GM03348 (cell line): ENCODE results near the gene SLC2A5.
"Not testable (repeated sequence)": the region's sequence is repeated elsewhere in the genome, so short reads cannot be mapped to it uniquely, and the experiment has no call there.

Source experiments
- DNase-seq: peaks from one replicate; pipeline ENCODE4 v3.0.0; 2012; ENCODE audit warnings: low spot score

Gene SLC2A5

DNA sequence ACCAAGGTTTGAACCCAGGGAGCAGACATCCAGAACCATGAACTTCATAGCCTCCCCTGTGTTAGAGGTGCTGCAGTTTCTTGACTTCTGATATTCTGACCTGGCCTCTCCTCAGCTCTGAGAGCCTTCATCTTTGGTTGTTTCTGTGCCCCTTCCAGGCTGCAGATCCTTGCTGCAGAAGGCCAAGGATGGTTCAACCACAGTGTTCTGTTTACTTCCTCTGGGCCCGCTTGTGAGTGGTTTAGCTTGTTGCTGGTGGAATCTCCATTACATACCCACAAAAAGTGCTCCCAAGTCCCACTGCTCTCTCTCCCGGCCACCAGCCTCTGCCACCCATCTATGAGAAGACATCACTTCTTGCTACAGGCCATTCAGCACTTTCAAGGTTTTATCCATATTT lies 34.2 kb downstream of the SLC2A5 start:
- DNase-seq, result no peak

DNA sequence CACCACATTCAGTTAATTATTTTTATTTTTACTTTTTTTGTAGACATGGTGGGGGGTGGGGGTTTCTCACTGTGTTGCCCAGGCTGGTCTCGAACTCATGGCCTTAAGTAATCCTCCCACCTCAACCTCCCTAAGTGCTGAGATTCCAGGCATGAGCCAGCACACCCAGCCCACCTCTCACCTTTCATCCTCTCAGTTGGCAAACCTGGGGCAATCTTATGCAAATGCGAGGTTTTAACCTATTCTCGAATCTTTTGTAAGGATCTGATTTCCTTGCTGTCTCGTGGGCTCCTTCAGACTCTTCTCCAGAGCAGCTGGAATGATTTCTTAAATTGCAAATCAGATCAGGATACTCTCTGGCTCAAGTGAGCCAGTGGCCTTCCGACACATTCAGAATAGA lies 36.1 kb downstream of the SLC2A5 start:
- no peak for DNase-seq

DNA sequence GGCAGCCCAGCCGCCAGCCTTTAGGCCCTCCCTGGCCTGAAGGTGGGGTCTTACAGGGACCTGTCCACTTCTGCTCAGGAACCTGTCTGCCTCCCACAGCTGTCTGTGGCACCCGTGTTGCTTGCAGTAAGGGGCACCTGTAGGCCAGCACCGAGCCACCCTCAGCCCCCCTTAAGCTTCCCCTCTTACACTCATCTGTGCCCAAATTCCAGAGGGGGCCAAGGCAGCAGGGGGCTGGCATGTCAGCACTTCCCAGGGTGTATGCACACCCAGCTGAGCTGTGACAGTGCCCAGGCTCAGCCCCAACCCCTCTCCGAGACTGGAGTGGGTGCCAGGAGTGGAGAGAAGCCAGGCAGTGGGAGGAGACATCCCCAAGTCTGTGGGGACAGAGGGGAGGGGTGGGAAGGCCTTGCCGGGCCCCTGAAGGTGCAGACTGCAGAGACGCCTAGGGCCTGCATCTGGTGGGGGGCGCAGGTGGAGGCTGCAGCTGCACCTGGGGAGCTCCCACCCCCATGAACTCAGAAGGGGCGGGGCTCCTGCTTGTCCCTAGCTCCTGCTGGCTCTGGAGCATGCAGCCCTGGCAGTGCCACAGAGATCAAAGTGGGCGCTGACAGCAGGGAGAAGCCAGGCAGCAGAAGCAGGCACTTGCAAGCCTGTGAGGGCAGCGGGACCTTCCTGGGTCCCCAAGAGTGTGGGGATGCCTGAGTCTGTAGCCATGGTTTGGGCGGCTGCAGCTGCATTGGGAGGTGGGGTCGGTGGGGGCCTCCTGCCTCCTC lies 37.8 kb downstream of the SLC2A5 start:
- no peak for DNase-seq

- not testable (repeated sequence) for DNase-seq
Measured at GRCh38 chr1:9031077-9031476, 38.4 kb downstream of the SLC2A5 start.

GRCh38 chr1:9028921-9029705 lies 40.3 kb downstream of the SLC2A5 start:
- no peak for DNase-seq

- DNase-seq, result no peak
Measured at GRCh38 chr1:9027307-9027706, 42.1 kb downstream of the SLC2A5 start.

- DNase-seq, result no peak
Measured at GRCh38 chr1:9025449-9025848, 44.0 kb downstream of the SLC2A5 start.

DNA sequence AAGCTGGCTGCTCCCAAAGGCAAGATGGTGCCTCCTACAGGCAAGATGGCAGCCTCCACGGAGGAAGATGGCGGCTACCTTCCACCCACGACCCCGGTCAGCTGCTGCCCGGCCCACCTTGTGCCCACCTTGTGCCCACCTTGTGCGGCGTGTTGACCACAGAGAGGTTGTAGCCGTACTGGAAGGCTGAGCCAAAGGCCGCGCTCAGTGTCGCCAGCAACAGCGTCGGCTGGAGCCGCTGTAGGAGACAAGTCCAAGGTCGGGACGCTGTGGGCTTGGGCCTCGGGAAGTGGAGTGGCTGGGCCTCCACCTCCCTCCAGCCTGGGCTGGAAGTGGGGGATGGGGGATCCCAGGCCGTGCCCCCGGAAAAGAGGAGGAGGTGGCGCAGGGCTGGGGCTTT lies 44.6 kb downstream of the SLC2A5 start:
- DNase-seq, result no peak

DNA sequence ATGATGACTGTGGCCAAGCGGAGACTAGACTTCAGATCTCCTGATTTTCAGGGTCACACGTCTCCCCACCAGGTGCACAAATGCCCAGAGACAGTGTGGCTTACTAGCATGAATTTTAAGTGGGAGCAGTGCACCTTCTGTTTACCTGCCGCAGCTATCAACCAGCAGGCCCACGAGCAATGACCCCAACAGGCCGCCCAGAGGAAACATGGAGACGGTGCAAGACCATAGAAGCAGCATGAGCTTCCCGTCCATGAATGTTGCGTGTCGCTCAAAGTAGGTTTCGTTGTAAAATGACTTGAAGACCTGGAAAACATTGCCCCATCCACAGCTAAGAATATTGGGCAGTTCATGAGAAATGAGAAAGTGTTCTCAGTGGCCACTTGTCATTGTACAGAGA lies 46.7 kb downstream of the SLC2A5 start:
- DNase-seq, result no peak

- not testable (repeated sequence) for DNase-seq
Measured at GRCh38 chr1:9022026-9022738, 47.3 kb downstream of the SLC2A5 start.

- no peak for DNase-seq
Measured at GRCh38 chr1:9020305-9020704, 49.1 kb downstream of the SLC2A5 start.

DNA sequence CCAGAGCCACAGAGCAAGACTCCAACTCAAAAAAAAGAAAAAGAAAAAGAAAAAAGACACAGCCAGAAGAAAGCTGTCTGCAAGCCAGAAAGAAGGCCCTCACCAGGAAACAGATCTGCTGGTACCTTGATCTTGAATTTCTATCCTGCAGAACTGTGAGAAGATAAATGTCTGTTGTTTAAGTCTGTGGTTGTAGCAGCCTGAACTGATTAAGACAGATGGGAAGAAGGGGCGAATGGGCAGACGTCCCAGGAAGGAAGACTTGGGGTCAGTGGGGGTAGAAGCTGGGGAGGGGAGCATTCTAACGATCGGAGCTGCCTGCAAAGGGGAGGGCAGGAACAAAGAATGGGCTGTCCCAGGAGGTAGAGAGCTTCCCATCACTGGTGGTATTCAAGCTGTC lies 49.5 kb downstream of the SLC2A5 start:
- DNase-seq, result no peak

GRCh38 chr1:9018333-9018732 lies 51.1 kb downstream of the SLC2A5 start:
- no peak for DNase-seq

- DNase-seq, result no peak
Measured at GRCh38 chr1:9016455-9016854, 53.0 kb downstream of the SLC2A5 start.

DNA sequence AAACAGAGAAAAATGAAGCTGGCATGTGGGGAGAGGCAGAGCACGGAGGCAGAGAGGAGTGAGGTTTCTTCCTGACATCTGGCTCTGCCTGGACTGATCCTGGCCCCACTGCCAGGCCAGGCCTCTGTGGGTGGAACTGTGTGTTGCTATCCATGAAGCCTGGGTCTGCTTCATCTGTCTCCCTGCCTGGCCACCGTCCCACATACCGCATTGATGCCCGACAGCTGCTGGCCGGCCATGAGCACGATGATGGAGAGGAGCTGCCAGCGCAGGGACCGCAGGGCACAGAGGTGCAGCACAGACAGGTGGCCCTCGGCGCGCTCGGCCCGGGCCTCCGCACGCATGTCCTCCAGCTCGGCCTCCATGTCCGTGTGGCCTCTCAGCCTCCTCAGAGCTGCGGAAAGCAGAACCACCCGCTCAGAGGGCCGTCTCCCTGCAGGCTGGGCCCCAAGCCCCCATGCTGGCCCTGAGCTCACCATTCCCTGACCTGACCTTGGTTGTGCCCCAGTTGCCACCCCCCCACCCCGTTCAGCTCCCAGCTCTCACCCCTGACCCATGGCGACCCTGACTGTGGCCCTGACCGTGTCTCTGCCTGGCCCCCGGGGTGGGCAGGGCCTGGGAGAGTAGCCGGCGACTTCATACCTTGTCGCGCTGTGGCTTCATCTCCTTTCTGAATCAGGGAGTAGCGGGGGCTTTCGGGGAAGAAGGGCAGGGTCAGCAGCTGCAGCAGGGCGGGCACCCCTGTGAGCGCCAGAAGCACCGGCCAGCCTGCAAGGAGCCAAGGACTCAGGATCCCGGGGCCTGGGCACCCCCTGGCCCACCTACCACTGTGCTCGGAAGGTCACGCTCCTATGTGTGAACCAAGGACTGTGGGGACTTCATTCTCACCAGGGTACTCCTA lies 54.7 kb downstream of the SLC2A5 start:
- DNase-seq, result no peak

DNA sequence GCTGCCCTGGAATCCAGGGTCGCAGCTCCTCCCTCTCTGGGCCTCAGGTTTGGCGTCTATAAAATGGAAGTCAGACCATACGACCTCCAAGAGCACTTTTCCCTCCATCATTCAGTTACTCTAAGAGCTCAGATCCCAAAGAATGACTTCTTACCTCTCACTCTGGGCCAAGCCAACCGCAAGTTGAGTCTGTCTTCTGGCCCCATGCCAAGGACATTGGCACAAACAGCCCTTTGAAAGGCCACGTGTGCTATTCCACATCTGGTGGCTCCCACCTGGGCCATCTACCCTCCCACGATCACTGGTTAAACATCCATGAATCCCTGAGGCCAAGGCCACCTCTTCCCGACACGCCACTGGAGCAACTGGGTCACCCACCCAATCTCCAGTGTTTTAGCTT lies 55.6 kb downstream of the SLC2A5 start:
- DNase-seq, result no peak

DNA sequence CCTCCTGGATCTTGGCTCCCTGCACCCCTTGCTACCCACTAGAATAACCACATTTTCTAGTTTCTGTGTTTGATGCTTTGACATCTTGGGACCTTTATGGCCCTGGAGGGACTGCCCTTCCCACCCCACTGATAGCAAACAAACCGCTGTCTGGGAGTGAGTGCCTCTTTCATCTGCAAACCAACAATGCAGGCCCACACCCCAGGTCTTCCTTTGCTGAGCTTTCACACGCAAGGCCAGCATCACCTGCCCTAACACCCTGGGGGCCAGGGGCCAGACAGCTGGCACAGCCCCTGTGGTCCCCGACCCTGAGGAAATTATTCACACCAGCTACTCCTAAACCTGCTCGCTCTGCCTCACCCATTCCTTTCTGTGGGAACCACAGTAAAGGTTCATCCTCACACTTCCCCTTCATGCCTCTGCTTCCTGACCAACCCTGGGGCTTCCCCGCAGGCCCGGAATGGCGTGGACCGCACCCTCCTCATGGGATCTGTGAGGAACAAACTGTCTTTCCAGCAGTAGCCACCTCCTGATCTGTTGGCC lies 58.6 kb downstream of the SLC2A5 start:
- no peak for DNase-seq

- DNase-seq, result peak; percentile 80
Measured at GRCh38 chr1:9009438-9010370, 59.7 kb downstream of the SLC2A5 start.

GRCh38 chr1:9008236-9008635 lies 61.2 kb downstream of the SLC2A5 start:
- DNase-seq, result no peak

GRCh38 chr1:9006956-9007615 lies 62.3 kb downstream of the SLC2A5 start:
- DNase-seq, result no peak
